Heart left ventricle (tissue), 16 donors: ENCODE results near the gene ANK3. TPM values are rescaled to one million over a fixed set of nuclear protein-coding genes. Genes with fewer than 3 reads are reported as not detected.

Experiments used
- ATAC-seq, 4 donors: fragments of 200-7000 bp; cut with Tn5 transposase; one replicate each; pipeline ENCODE4 v1.9.1; 2020 to 2022; ENCODE audit warnings: moderate library complexity in 4 of 4, mild to moderate bottlenecking in 3 of 4, moderate number of reproducible peaks in 1 of 4
- DNase-seq, 5 donors: peaks; one replicate each; pipeline ENCODE4 v3.0.0-alpha.2; 2020
- H3K27ac ChIP-seq, 12 donors: fragments of 200-600 bp; sonication (generic) in 4 of 12; one replicate each; pipeline versions ENCODE4 v1.5.0 to v1.8.0; 2016 to 2022; ENCODE audit warnings: mild to moderate bottlenecking in 2 of 12
- H3K27me3 ChIP-seq, 9 donors: fragments of 200-600 bp; sonication (generic) in 2 of 9; one replicate each; pipeline versions ENCODE4 v1.5.1 to v1.8.0; 2016 to 2022; ENCODE audit warnings: mild to moderate bottlenecking in 3 of 9
- H3K36me3 ChIP-seq, 9 donors: fragments of 200-600 bp; sonication (generic) in 2 of 9; one replicate each; pipeline versions ENCODE4 v1.5.0 to v1.8.0; 2018 to 2022; ENCODE audit warnings: mild to moderate bottlenecking in 2 of 9
- H3K4me1 ChIP-seq, 12 donors: fragments of 200-600 bp; sonication (generic) in 4 of 12; one replicate each; pipeline versions ENCODE4 v1.5.0 to v1.8.0; 2016 to 2022; ENCODE audit warnings: mild to moderate bottlenecking in 3 of 12
- H3K4me3 ChIP-seq, 12 donors: fragments of 200-600 bp; sonication (generic) in 4 of 12; one replicate each; pipeline versions ENCODE4 v1.5.0 to v1.8.0; 2017 to 2022; ENCODE audit warnings: mild to moderate bottlenecking in 9 of 12, moderate library complexity in 4 of 12
- H3K9me3 ChIP-seq, 12 donors: fragments of 200-600 bp; sonication (generic) in 4 of 12; one replicate each; pipeline versions ENCODE4 v1.5.0 to v1.8.0; 2016 to 2022; ENCODE audit warnings: mild to moderate bottlenecking in 1 of 12
- POLR2A ChIP-seq, 2 donors: fragments of 450-650 bp; IDR thresholded peaks; one replicate each; pipeline ENCODE4 v1.6.1; 2017; ENCODE audit warnings: antibody characterized with exemption in 2 of 2, mild to moderate bottlenecking in 2 of 2, moderate library complexity in 2 of 2
- WGBS, 4 donors: extraction: QIAGEN DNeasy Blood & Tissue Kit in 2 of 4; methylation state at CpG; one replicate each; pipeline versions ENCODE4 v1.1.5 to v1.1.7; 2013 to 2018; 5-methylcytosine and 5-hydroxymethylcytosine counted together
- intact Hi-C, 10 donors: fragments of 100-400 bp; cut with DNase I; formaldehyde crosslinking; loops; one replicate each; pipeline versions ENCODE4 v1.11.1 to v1.14.2; 2022
- polyA plus RNA-seq, 2 donors: library from polyadenylated mRNA; stranded (reverse); fragments of 200-250 nt; gene quantifications; one replicate each; pipeline ENCODE4 v1.2.3, GENCODE V29; 2013
- total RNA-seq, 9 donors: library from RNA; depleted of rRNA in 2 of 9; stranded (reverse); fragments of >200 nt in 2 of 9; fragmentation: NEBNext Ultra II Directional in 3 of 9; extraction: Animal tissue kit (Norgen Biotek cat#: 25700) in 3 of 9; gene quantifications; one replicate each; pipeline versions ENCODE4 v1.1.0 to v1.2.4, GENCODE V29; 2016 to 2023
- TF ChIP-seq, protein P1 (sequence below), 12 donors: fragments of 200-600 bp; sonication (generic) in 4 of 12; IDR thresholded peaks; one replicate each; pipeline versions ENCODE4 v1.5.0 to v1.8.0; 2018 to 2022; ENCODE audit warnings: antibody characterized with exemption in 12 of 12, mild to moderate bottlenecking in 5 of 12
- donor health status: ischemic (EF 13 %, LVEDD 7.1; RV severe dilation, severe dysfunction).
- donor health status: healthy with polysubstance abuse.
- donor health status: DM: no; HTN: yes; CAD: no.
- donor health status: DM: no; HTN: no; CAD: no.
- donor health status: ischemic (EF 25% LVEDD 6.9; RV normal size, moderate dysfunction).
- donor health status: ischemic (EF 25% LVEDD 5.7; RV mildly dilated, moderate dysfunction).
- donor health status: healthy.
- donor health status: DM: yes; HTN: yes; CAD: no.
- donor health status: ischemic (EF 35%, LVEDD 5.7; RV mildly dilated, moderate dysfunction).
- donor health status: nonischemic (EF 11% LVEDD 7.7; RV severe dilation, severe dysfunction).
- donor health status: DM: yes; HTN: yes; CAD: no.
- donor health status: PGD.
- donor health status: ischemic (EF 29% LVEDD 5.4; RV normal size, mild dysfunction).
- donor health status: nonischemic (EF 23%, LVEDD 6.1; RV moderate dilation, normal function).

Gene ANK3
- total and polyA plus RNA-seq, 11 donors: 33.8 to 576 (median 239) TPM

DNA sequence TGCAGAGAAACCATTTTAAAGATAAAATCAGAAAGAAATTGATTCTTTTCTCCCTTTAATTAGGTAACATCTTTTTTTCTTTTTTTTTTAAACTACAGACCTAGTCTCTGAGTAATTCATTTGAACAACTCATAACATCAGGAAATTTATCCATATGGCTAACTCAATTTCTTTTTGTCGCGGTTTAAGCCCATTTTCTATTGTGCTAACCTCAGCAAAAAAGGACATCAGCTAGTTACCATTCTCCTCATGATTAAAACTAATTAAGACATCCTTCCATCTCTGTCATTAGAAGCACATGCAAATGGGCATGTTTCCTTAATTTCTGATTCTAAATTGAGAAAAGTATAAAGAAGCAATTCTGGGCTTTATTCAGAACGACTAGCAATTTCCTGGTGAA, 57.8 kb downstream of the ANK3 start:
- no peak for TF ChIP-seq POLR2A (IDR thresholded peaks at IDR 0.05)
- TF ChIP-seq, protein P1, sequence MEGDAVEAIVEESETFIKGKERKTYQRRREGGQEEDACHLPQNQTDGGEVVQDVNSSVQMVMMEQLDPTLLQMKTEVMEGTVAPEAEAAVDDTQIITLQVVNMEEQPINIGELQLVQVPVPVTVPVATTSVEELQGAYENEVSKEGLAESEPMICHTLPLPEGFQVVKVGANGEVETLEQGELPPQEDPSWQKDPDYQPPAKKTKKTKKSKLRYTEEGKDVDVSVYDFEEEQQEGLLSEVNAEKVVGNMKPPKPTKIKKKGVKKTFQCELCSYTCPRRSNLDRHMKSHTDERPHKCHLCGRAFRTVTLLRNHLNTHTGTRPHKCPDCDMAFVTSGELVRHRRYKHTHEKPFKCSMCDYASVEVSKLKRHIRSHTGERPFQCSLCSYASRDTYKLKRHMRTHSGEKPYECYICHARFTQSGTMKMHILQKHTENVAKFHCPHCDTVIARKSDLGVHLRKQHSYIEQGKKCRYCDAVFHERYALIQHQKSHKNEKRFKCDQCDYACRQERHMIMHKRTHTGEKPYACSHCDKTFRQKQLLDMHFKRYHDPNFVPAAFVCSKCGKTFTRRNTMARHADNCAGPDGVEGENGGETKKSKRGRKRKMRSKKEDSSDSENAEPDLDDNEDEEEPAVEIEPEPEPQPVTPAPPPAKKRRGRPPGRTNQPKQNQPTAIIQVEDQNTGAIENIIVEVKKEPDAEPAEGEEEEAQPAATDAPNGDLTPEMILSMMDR (IDR thresholded peaks at IDR 0.05): no peak
- no peak for ATAC-seq
- intact Hi-C loops: no loop called here

DNA sequence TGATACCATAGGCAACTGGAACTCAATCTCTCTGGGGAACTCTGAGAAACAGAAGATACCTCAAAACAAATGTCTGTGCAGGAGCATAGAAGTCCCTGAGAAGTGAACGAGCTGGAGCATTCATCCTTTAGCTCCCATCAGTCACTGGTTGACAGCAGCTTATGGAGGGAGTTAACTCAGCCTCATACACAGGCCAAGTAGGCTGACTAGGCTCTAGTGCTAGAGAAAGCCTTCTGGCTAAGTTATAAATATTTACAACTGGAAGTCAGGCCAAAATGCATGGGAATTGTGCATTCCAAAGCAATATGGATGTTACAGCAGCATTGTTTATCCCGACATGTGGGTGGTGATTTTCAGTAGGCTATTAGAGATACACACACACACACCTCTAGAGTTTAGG, 66.5 kb downstream of the ANK3 start:
- ATAC-seq: no peak
- WGBS, 4 donors: 61 to 87% (median 75%) methylated on average over 2 of the region's 2 CpGs

More for the DNA sequence above, 57.8 kb downstream of the ANK3 start:
- H3K36me3 ChIP-seq: no peaks in the 10 kb centered on the region
- no peak for DNase-seq
- peaks cover 0 to 11% (median 0%) of the 10 kb centered on the region in 12 donors for H3K9me3 ChIP-seq
- no peaks in the 10 kb centered on the region for H3K27me3 ChIP-seq
- no peak overlapping the region for H3K4me3 ChIP-seq
- 88 to 94% (median 93%) methylated on average over 3 of the region's 3 CpGs for WGBS, 4 donors
- no peak overlapping the region for H3K27ac ChIP-seq
- H3K4me1 ChIP-seq: no peaks in the 10 kb centered on the region

DNA sequence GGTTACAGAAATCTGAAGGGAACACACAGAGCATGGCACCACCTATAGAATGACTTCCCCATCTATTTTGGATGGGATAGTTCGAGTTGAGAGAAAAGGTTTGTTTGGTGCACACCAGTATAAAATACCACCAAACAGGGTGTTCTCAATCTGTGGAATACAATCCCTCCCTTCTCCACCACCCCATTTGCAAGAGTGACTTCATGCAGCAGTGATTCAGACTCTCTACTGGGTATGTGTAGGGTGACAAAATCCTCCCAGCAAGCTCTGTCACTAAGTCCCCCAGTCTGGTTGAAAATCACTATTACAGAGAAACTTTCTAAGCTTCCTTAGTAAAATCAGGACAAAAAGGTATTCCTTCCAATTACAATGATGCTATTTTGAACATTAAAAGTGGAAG, 69.0 kb downstream of the ANK3 start:
- Histone ChIP-seq H3K27me3 (no peaks in the 10 kb centered on the region), H3K4me3 (no peak overlapping the region), H3K4me1 (no peaks in the 10 kb centered on the region), H3K27ac (no peak overlapping the region), H3K36me3 (no peaks in the 10 kb centered on the region), H3K9me3 (no peaks in the 10 kb centered on the region)
- no peak for DNase-seq
- no peak for TF ChIP-seq POLR2A (IDR thresholded peaks at IDR 0.05)
- TF ChIP-seq, protein P1 (IDR thresholded peaks at IDR 0.05): no peak
- ATAC-seq: no peak
- WGBS, 4 donors: 67 to 88% (median 77%) methylated on average over 1 of the region's 1 CpG
- intact Hi-C loops: no loop called here

More for the DNA sequence above, 66.5 kb downstream of the ANK3 start:
- no peaks in the 10 kb centered on the region for H3K27me3 ChIP-seq
- no peak for DNase-seq
- H3K36me3 ChIP-seq: no peaks in the 10 kb centered on the region
- no peak overlapping the region for H3K27ac ChIP-seq
- no peak for TF ChIP-seq POLR2A (IDR thresholded peaks at IDR 0.05)
- TF ChIP-seq, protein P1 (IDR thresholded peaks at IDR 0.05): no peak
- no peaks in the 10 kb centered on the region for H3K9me3 ChIP-seq
- intact Hi-C loops: no loop called here
- H3K4me1 ChIP-seq: no peaks in the 10 kb centered on the region
- H3K4me3 ChIP-seq: no peak overlapping the region

DNA sequence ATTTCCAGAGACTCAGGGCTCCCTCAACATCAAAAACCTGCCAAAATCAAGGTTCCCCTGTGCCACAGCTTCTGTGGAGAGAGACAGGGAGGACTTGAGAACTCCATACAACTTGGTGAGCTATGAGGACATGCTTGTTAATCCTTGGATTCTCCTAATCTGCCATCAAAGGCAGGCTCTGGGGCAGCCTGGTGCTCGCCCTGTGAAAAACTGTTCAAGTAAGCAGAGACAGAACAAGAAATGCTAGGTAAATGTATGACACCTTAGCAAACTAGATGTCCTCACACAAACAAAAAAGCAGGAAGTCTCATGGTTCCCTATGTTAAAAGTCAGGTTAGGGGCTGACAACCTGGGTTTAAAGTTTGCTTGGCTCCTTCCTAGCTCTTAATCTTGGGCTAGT, 73.6 kb downstream of the ANK3 start:
- WGBS, 4 donors: 89 to 97% (median 93%) methylated on average over 1 of the region's 1 CpG

More for the DNA sequence above, 73.6 kb downstream of the ANK3 start:
- H3K27ac ChIP-seq: no peak overlapping the region
- no peak overlapping the region for H3K4me3 ChIP-seq
- H3K27me3 ChIP-seq: no peaks in the 10 kb centered on the region
- intact Hi-C loops: loop anchor here in 1 of 10 donors (10.0 kb wide), 1 partner anchor 109 kb away; no protein-coding TSS in a partner anchor
- H3K4me1 ChIP-seq: peaks cover 0 to 9% (median 0%) of the 10 kb centered on the region in 12 donors
- no peak for ATAC-seq
- no peaks in the 10 kb centered on the region for H3K9me3 ChIP-seq
- DNase-seq: no peak
- TF ChIP-seq, protein P1 (IDR thresholded peaks at IDR 0.05): no peak
- TF ChIP-seq POLR2A (IDR thresholded peaks at IDR 0.05): no peak
- no peaks in the 10 kb centered on the region for H3K36me3 ChIP-seq
